Peyer's patch (tissue), 4 donors: ENCODE measurements around the gene THADA. TPM values are rescaled to one million over a fixed set of nuclear protein-coding genes. Genes with fewer than 3 reads are reported as not detected.

Experiments
- DNase-seq, 3 donors: peaks; one replicate each; pipeline ENCODE4 v3.0.0-alpha.2; 2017 to 2019
- H3K27ac ChIP-seq, 4 donors: fragments of 200-600 bp; sonication (generic); one replicate each; pipeline ENCODE4 v1.5.1; 2016 to 2019
- H3K27me3 ChIP-seq, 2 donors: fragments of 200-600 bp; sonication (generic); one replicate each; pipeline ENCODE4 v1.5.1; 2019
- H3K36me3 ChIP-seq, 3 donors: fragments of 200-600 bp; sonication (generic); one replicate each; pipeline ENCODE4 v1.5.1; 2016 to 2019
- H3K4me1 ChIP-seq, 4 donors: fragments of 200-600 bp; sonication (generic); one replicate each; pipeline ENCODE4 v1.5.1; 2016 to 2019
- H3K4me3 ChIP-seq, 4 donors: fragments of 200-600 bp; sonication (generic); 1 replicate in 3 of 4; 2 replicates in 1 of 4; pipeline ENCODE4 v1.5.1; 2016 to 2019; ENCODE audit warnings: mild to moderate bottlenecking in 1 of 4
- H3K9me3 ChIP-seq, 4 donors: fragments of 200-600 bp; sonication (generic); one replicate each; pipeline ENCODE4 v1.5.1; 2016 to 2019; ENCODE audit warnings: mild to moderate bottlenecking in 1 of 4
- POLR2A ChIP-seq, 2 donors: fragments of 450-650 bp; IDR thresholded peaks; one replicate each; pipeline ENCODE4 v1.5.1; 2017; ENCODE audit warnings: antibody characterized with exemption in 2 of 2, mild to moderate bottlenecking in 2 of 2, moderate library complexity in 2 of 2
- total RNA-seq, 4 donors: library from RNA; depleted of rRNA; stranded (reverse); fragments of >200 nt; gene quantifications; one replicate each; pipeline ENCODE4 v1.1.0, GENCODE V29; 2016
- TF ChIP-seq, protein P1 (sequence below), 6 experiments: fragments of 450-650 bp in 4 of 6; fragments of 200-600 bp in 2 of 6; sonication (generic) in 1 of 6; IDR thresholded peaks; one replicate each; pipeline ENCODE4 v1.5.1; 2017 to 2019; ENCODE audit warnings: antibody characterized with exemption in 6 of 6, mild to moderate bottlenecking in 3 of 6, moderate library complexity in 1 of 6

Gene THADA
- total RNA-seq, 4 donors from 2014 or later = 19.3 to 76.7 (median 26.3) TPM

DNA sequence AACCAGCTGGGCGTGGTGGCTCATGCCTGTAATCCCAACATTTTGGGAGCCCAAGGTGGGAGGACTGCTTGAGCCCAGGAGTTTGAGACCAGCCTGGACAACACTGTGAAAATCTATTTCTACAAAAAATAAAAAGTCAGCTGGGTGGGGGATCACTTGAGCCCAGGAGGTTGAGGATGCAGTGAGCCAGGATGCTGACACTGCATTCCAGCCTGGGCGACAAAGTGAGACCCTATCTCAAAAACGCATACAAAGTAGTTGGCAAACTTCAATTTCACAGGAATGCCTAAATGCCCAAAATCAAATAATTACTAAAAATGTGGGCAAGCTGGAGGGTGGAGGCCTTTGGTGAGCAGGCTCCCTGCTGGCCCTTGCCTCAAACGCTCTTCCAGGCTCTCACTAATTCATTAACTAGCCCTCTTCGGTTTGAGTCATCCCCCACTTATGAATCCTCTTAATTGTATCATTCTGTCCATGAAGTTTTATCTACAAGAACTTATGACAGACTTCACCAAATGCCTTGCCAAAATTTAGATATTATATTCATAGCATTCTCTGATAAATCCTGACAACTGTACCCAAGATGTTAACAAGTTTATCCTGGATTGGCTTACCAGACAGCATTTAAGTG lies 300.8 kb downstream of the THADA start:
- peaks cover 0 to 6% (median 2%) of the 10 kb centered on the region in 4 donors for H3K4me1 ChIP-seq
- H3K27me3 ChIP-seq = no peaks in the 10 kb centered on the region
- H3K4me3 ChIP-seq = no peak overlapping the region
- H3K9me3 ChIP-seq = no peaks in the 10 kb centered on the region
- TF ChIP-seq, protein P1, sequence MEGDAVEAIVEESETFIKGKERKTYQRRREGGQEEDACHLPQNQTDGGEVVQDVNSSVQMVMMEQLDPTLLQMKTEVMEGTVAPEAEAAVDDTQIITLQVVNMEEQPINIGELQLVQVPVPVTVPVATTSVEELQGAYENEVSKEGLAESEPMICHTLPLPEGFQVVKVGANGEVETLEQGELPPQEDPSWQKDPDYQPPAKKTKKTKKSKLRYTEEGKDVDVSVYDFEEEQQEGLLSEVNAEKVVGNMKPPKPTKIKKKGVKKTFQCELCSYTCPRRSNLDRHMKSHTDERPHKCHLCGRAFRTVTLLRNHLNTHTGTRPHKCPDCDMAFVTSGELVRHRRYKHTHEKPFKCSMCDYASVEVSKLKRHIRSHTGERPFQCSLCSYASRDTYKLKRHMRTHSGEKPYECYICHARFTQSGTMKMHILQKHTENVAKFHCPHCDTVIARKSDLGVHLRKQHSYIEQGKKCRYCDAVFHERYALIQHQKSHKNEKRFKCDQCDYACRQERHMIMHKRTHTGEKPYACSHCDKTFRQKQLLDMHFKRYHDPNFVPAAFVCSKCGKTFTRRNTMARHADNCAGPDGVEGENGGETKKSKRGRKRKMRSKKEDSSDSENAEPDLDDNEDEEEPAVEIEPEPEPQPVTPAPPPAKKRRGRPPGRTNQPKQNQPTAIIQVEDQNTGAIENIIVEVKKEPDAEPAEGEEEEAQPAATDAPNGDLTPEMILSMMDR (IDR thresholded peaks at IDR 0.05) = no peak
- no peak for TF ChIP-seq POLR2A (IDR thresholded peaks at IDR 0.05)
- no peaks in the 10 kb centered on the region for H3K36me3 ChIP-seq
- peak overlapping the region in 2 of 4 donors; percentile 19 to 43 for H3K27ac ChIP-seq
- DNase-seq = no peak

- Histone ChIP-seq H3K36me3 (no peaks in the 10 kb centered on the region), H3K27me3 (no peaks in the 10 kb centered on the region), H3K4me1 (peaks cover 0 to 6% (median 2%) of the 10 kb centered on the region in 4 donors), H3K27ac (peak overlapping the region; percentile 4 to 57 (median 40)), H3K4me3 (no peak overlapping the region), H3K9me3 (no peaks in the 10 kb centered on the region)
- DNase-seq = peak in 1 of 3 donors; percentile 64
- TF ChIP-seq POLR2A (IDR thresholded peaks at IDR 0.05) = no peak
- TF ChIP-seq, protein P1 (IDR thresholded peaks at IDR 0.05) = no peak
Observed at GRCh38 chr2:43293744-43294695, 301.8 kb downstream of the THADA start.

DNA sequence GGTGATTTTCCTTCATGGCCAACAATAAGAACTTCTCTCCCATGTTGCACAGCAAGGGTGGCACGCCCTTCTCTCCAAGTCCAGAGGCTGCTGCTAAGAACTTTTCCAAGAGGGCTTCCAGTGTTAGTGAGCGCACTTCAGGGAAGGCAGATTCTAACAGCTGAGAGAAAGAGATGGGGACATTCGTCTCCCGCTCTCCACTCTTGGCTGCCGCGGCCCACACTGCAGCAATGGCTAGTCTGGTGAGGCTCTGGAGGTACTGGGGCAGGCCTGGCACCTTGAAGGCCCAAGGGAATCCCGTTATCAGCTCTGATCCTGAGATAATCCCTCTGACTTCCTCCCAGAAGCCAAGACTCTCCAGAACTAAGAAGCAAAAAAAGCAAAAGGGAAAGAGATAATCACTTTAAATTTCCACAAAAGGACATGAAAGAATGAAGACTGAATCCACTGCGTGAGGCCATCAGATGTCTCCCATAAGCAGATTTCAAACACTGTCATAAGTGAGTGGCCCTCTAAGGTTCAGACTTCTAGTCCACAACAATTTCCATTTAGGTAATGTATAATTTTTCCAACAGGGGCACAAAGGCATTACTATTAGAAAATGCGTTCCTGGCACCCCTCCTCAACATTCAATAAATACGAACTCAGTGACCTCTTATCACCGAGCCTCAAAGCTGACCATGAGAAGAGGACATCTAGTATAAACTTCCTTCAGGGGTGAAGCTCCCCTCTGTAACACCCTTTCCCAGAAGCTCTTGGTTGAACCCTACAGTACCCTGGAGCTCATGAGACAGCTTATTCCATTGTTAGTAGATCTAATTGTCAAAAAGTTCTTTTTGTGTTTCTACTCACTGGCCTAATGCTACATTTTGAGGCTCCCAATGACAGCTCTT lies 302.7 kb downstream of the THADA start:
- DNase-seq = no peak

DNA sequence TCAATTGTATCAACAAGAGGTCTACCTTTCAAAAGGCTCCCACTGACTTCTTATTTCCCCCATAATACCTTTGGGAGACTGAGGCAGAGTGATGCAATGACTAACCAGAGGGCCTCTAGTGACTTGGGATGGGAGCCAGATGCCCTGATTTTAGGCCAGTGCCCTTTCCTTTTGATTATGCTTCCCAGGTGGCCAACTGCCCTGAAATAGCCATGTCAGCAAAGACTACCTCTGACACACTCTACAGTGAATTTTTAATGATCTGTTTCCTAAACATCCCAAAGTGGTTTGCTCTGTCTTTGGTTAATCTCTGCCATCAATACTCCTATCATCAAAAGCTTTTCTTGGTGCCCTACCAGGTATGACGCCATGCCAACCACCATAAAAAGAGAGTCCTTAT lies 303.5 kb downstream of the THADA start:
- Histone ChIP-seq H3K27ac (no peak overlapping the region), H3K4me3 (no peak overlapping the region), H3K27me3 (no peaks in the 10 kb centered on the region), H3K9me3 (no peaks in the 10 kb centered on the region), H3K4me1 (peaks cover 0 to 6% (median 2%) of the 10 kb centered on the region in 4 donors), H3K36me3 (no peaks in the 10 kb centered on the region)
- TF ChIP-seq, protein P1 (IDR thresholded peaks at IDR 0.05) = no peak
- DNase-seq = no peak

More for the DNA sequence above, 302.7 kb downstream of the THADA start:
- Histone ChIP-seq H3K27me3 (no peaks in the 10 kb centered on the region), H3K9me3 (no peaks in the 10 kb centered on the region), H3K36me3 (no peaks in the 10 kb centered on the region), H3K4me3 (no peak overlapping the region), H3K27ac (peak overlapping the region in 3 of 4 donors; percentile 4 to 43 (median 38)), H3K4me1 (peaks cover 0 to 6% (median 2%) of the 10 kb centered on the region in 4 donors)
- TF ChIP-seq POLR2A (IDR thresholded peaks at IDR 0.05) = no peak
- TF ChIP-seq, protein P1 (IDR thresholded peaks at IDR 0.05) = no peak

- Histone ChIP-seq H3K4me1 (peaks cover 0 to 4% (median 2%) of the 10 kb centered on the region in 4 donors), H3K4me3 (no peak overlapping the region), H3K36me3 (peaks cover 0 to 26% (median 0%) of the 10 kb centered on the region in 3 donors), H3K27ac (no peak overlapping the region), H3K27me3 (no peaks in the 10 kb centered on the region), H3K9me3 (peaks cover 0 to 7% (median 2%) of the 10 kb centered on the region in 4 donors)
- no peak for DNase-seq
- TF ChIP-seq, protein P1 (IDR thresholded peaks at IDR 0.05) = no peak
- no peak for TF ChIP-seq POLR2A (IDR thresholded peaks at IDR 0.05)
Observed at GRCh38 chr2:43289331-43289730, 306.5 kb downstream of the THADA start.
